NT2/D1 (cell line): ENCODE measurements around the gene MTMR3.

ENCODE experiments used
- DNase-seq: peaks from one replicate; pipeline ENCODE4 v3.0.0-alpha.2; 2011; ENCODE audit warnings: low read depth, low spot score
- H3K27me3 ChIP-seq: 2 replicates; pipeline ENCODE4 v1.6.0; 2011; ENCODE audit warnings: mild to moderate bottlenecking; ENCODE audit not compliant: insufficient read length, insufficient read depth
- H3K36me3 ChIP-seq: 2 replicates; pipeline ENCODE4 v1.6.1; 2011; ENCODE audit warnings: mild to moderate bottlenecking, low read length, mixed read lengths; ENCODE audit not compliant: insufficient read depth, insufficient read length
- H3K4me1 ChIP-seq: 2 replicates; pipeline ENCODE4 v1.5.1; 2011; ENCODE audit not compliant: insufficient read depth, insufficient read length
- H3K4me3 ChIP-seq: 2 replicates; pipeline ENCODE4 v1.5.1; 2011; ENCODE audit warnings: low read depth; ENCODE audit not compliant: insufficient read length
- H3K9ac ChIP-seq: 2 replicates; pipeline ENCODE4 v1.6.0; 2011; ENCODE audit warnings: low read depth; ENCODE audit not compliant: insufficient read length
- H3K9me3 ChIP-seq: 2 replicates; pipeline ENCODE4 v1.5.1; 2011; ENCODE audit warnings: mild to moderate bottlenecking, low read length; ENCODE audit not compliant: insufficient read depth
- SUZ12 ChIP-seq: IDR thresholded peaks from 2 replicates; pipeline ENCODE4 v1.6.1; 2011; ENCODE audit not compliant: insufficient read length, insufficient read depth; ENCODE audit errors: extremely low read depth
- YY1 ChIP-seq: IDR thresholded peaks from 2 replicates; pipeline ENCODE4 v1.6.1; 2011; ENCODE audit not compliant: insufficient read length, insufficient read depth
- ZNF274 ChIP-seq: IDR thresholded peaks from 2 replicates; pipeline ENCODE4 v1.6.1; 2011; ENCODE audit warnings: mild to moderate bottlenecking, low read depth, low read length

Gene MTMR3

GRCh38 chr22:29948385-29948769 lies 65.4 kb downstream of the MTMR3 start:
- H3K9me3 ChIP-seq: no peaks in the 10 kb centered on the region
- H3K4me3 ChIP-seq: no peak overlapping the region
- DNase-seq: no peak
- TF ChIP-seq YY1 (no peak), ZNF274 (no peak), SUZ12 (no peak)
- no peak overlapping the region for H3K9ac ChIP-seq
- no peaks in the 10 kb centered on the region for H3K4me1 ChIP-seq
- no peaks in the 10 kb centered on the region for H3K36me3 ChIP-seq
- no peaks in the 10 kb centered on the region for H3K27me3 ChIP-seq

- Histone ChIP-seq H3K36me3 (no peaks in the 10 kb centered on the region), H3K4me1 (no peaks in the 10 kb centered on the region), H3K4me3 (no peak overlapping the region), H3K9me3 (no peaks in the 10 kb centered on the region), H3K9ac (no peak overlapping the region), H3K27me3 (no peaks in the 10 kb centered on the region)
- no peak for DNase-seq
- TF ChIP-seq YY1 (no peak), ZNF274 (no peak), SUZ12 (no peak)
Measured at GRCh38 chr22:29949872-29950271, 66.9 kb downstream of the MTMR3 start.

- Histone ChIP-seq H3K9me3 (no peaks in the 10 kb centered on the region), H3K27me3 (no peaks in the 10 kb centered on the region), H3K36me3 (no peaks in the 10 kb centered on the region), H3K4me3 (no peak overlapping the region), H3K4me1 (no peaks in the 10 kb centered on the region), H3K9ac (no peak overlapping the region)
- DNase-seq: no peak
- no peak for TF ChIP-seq ZNF274
- TF ChIP-seq YY1: no peak
- TF ChIP-seq SUZ12: no peak
Measured at GRCh38 chr22:29951791-29952413, 68.9 kb downstream of the MTMR3 start.

DNA sequence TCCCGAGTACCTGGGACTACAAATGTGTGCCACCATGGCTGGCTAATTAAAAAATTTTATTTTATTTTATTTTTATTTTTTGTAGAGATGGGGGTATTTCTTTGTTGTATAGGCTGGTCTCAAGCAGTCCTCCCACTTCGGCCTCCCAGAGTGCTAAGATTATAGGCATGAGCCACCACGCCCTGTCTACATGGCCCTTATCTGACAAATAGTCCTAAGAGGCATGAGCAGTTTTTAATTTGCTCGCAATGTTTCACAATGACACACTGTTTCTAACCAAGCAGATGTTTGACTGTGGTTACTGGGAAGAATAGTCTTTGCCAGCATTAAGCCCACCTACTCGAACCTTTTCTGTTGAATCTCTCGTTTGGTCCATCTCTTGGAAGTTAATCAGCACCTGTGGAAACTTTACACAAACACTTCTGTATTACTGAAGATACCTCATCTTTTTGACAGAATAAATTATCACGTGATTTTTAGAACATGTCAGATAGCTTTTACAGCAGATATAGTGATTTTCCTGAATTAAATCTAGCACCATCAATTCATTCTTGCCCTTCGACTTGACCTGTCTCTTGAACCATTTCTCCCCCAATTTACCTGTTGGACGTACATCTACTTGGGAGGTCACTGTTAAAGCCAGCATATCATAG lies 71.4 kb downstream of the MTMR3 start:
- no peak overlapping the region for H3K9ac ChIP-seq

GRCh38 chr22:29956680-29957079 lies 73.7 kb downstream of the MTMR3 start:
- no peak overlapping the region for H3K9ac ChIP-seq
- no peak for DNase-seq
- H3K4me1 ChIP-seq: no peaks in the 10 kb centered on the region
- no peak for TF ChIP-seq YY1
- no peak for TF ChIP-seq ZNF274
- TF ChIP-seq SUZ12: no peak
- no peaks in the 10 kb centered on the region for H3K36me3 ChIP-seq
- H3K27me3 ChIP-seq: no peaks in the 10 kb centered on the region
- H3K4me3 ChIP-seq: no peak overlapping the region
- no peaks in the 10 kb centered on the region for H3K9me3 ChIP-seq

More for the DNA sequence above, 71.4 kb downstream of the MTMR3 start:
- Histone ChIP-seq H3K9me3 (no peaks in the 10 kb centered on the region), H3K27me3 (no peaks in the 10 kb centered on the region), H3K4me1 (no peaks in the 10 kb centered on the region), H3K36me3 (no peaks in the 10 kb centered on the region), H3K4me3 (no peak overlapping the region)
- TF ChIP-seq YY1 (no peak), ZNF274 (no peak), SUZ12 (no peak)
- no peak for DNase-seq

DNA sequence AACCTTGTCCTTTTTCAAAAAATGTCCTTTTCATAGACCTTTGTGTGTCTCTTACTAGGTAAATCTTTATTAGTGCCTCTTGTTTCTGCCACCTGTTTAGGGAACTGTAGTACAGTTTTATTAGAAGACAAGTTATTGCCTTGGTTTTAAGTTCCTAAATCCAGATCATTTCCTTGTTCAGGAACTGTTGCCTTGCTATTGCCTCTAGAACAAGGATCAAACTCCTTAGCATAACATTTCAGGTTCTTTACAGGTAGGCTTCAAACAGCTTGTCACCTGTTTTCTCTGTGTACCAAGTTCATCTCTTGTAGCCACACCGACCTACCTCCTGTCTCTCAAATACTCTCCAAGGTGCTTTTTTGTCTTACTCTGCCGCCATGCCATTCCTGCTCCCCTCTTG lies 75.2 kb downstream of the MTMR3 start:
- peaks cover 3% of the 10 kb centered on the region for H3K36me3 ChIP-seq
- no peaks in the 10 kb centered on the region for H3K9me3 ChIP-seq
- no peak overlapping the region for H3K4me3 ChIP-seq
- H3K4me1 ChIP-seq: no peaks in the 10 kb centered on the region
- H3K27me3 ChIP-seq: no peaks in the 10 kb centered on the region
- DNase-seq: no peak
- H3K9ac ChIP-seq: no peak overlapping the region
- TF ChIP-seq YY1 (no peak), ZNF274 (no peak), SUZ12 (no peak)

GRCh38 chr22:29964776-29965175 lies 81.8 kb downstream of the MTMR3 start:
- H3K4me3 ChIP-seq: no peak overlapping the region
- no peaks in the 10 kb centered on the region for H3K4me1 ChIP-seq
- no peak overlapping the region for H3K9ac ChIP-seq
- no peak for TF ChIP-seq YY1
- no peak for TF ChIP-seq SUZ12
- TF ChIP-seq ZNF274: no peak
- no peak for DNase-seq
- H3K9me3 ChIP-seq: no peaks in the 10 kb centered on the region
- no peaks in the 10 kb centered on the region for H3K27me3 ChIP-seq
- peaks cover 3% of the 10 kb centered on the region for H3K36me3 ChIP-seq
